Pancreas (tissue), 10 donors: ENCODE measurements around the gene LPCAT1. TPM values are rescaled to one million over a fixed set of nuclear protein-coding genes. Genes with fewer than 3 reads are reported as not detected.

Experiments used
- ATAC-seq, 4 donors: fragments of 200-7000 bp; cut with Tn5 transposase; one replicate each; pipeline versions ENCODE4 v1.8.0 to v1.9.1; 2020; ENCODE audit warnings: mild to moderate bottlenecking in 4 of 4, moderate library complexity in 4 of 4
- DNase-seq, 6 donors: peaks; one replicate each; pipeline ENCODE4 v3.0.0-alpha.2; 2020
- FAIRE-seq: peaks from 2 replicates; lab custom pipeline; 2012; peaks lifted over from hg19 to GRCh38; lab: Jason Lieb, UNC
- H3K27ac ChIP-seq, 4 donors: fragments of 200-600 bp; sonication (generic); 1 replicate in 3 of 4; 2 replicates in 1 of 4; pipeline versions ENCODE4 v1.5.0 to v1.8.0; 2020
- H3K27me3 ChIP-seq, 4 donors: fragments of 200-600 bp; one replicate each; pipeline ENCODE4 v1.8.0; 2021
- H3K36me3 ChIP-seq, 3 donors: fragments of 200-600 bp; sonication (generic) in 1 of 3; one replicate each; pipeline versions ENCODE4 v1.5.0 to v1.8.0; 2020 to 2021
- H3K4me1 ChIP-seq, 3 donors: fragments of 200-600 bp; one replicate each; pipeline ENCODE4 v1.8.0; 2021
- H3K4me3 ChIP-seq, 4 donors: fragments of 200-600 bp; sonication (generic) in 2 of 4; one replicate each; pipeline versions ENCODE4 v1.5.0 to v1.8.0; 2020 to 2021
- H3K9me3 ChIP-seq, 4 donors: fragments of 200-600 bp; one replicate each; pipeline ENCODE4 v1.8.0; 2021
- CTCF ChIP-seq, 4 donors: fragments of 200-600 bp; sonication (generic) in 3 of 4; IDR thresholded peaks; one replicate each; pipeline versions ENCODE4 v1.5.0 to v1.8.0; 2021; ENCODE audit warnings: antibody characterized with exemption in 4 of 4
- WGBS, 2 donors: extraction: QIAGEN DNeasy Blood & Tissue Kit; methylation state at CpG; one replicate each; pipeline ENCODE4 v1.1.7; 2013; 5-methylcytosine and 5-hydroxymethylcytosine counted together
- intact Hi-C, 3 donors: fragments of 100-400 bp; cut with DNase I; formaldehyde crosslinking; loops; one replicate each; pipeline versions ENCODE4 v1.11.1 to v1.14.2; 2022
- polyA plus RNA-seq, 2 donors: library from polyadenylated mRNA; stranded (reverse); fragments of 200-250 nt; gene quantifications; one replicate each; pipeline ENCODE4 v1.2.3, GENCODE V29; 2013
- total RNA-seq, 6 donors: library from RNA; stranded (reverse); fragmentation: NEBNext Ultra II Directional in 4 of 6; extraction: Animal tissue kit (Norgen Biotek cat#: 25700) in 4 of 6; gene quantifications; one replicate each; pipeline versions ENCODE4 v1.2.1 to v1.2.4, GENCODE V29; 2021 to 2023
- donor health status: healthy with polysubstance abuse.
- donor health status: DM: no; HTN: no; CAD: no; lungs with moderate emphysema.
- donor health status: DM: no; HTN: no; CAD: no.
- donor health status: control.
- donor health status: control.
- donor health status: Bipolar disorder and iron deficiency.
- donor health status: DM: yes; HTN: yes; CAD: no.
- donor health status: DM: no; HTN: no; CAD: no.
- donor health status: DM: no; HTN: no; CAD: no.
- donor health status: DM: yes; HTN: yes; CAD: no.

Gene LPCAT1
- total and polyA plus RNA-seq, 8 donors, result 6.5 to 26.1 (median 13.8) TPM

GRCh38 chr5:1453613-1454012 lies 70.1 kb downstream of the LPCAT1 start:
- no peak for ATAC-seq
- Histone ChIP-seq H3K27me3 (peaks cover 0 to 4% (median 0%) of the 10 kb centered on the region in 4 donors), H3K4me3 (no peak overlapping the region), H3K4me1 (no peaks in the 10 kb centered on the region), H3K36me3 (no peaks in the 10 kb centered on the region), H3K27ac (no peak overlapping the region), H3K9me3 (no peaks in the 10 kb centered on the region)
- no peak for DNase-seq
- FAIRE-seq, result no peak
- WGBS, 2 donors, result 53 to 54% methylated on average over 2 of the region's 2 CpGs
- no peak for TF ChIP-seq CTCF (IDR thresholded peaks at IDR 0.05)
- intact Hi-C loops, result no loop called here

GRCh38 chr5:1449081-1449630 lies 74.6 kb downstream of the LPCAT1 start:
- no peak overlapping the region for H3K4me3 ChIP-seq
- ATAC-seq (no peak), FAIRE-seq (no peak), DNase-seq (no peak)
- H3K36me3 ChIP-seq, result no peaks in the 10 kb centered on the region
- peaks cover 0 to 19% (median 2%) of the 10 kb centered on the region in 4 donors for H3K27me3 ChIP-seq
- H3K9me3 ChIP-seq, result no peaks in the 10 kb centered on the region
- intact Hi-C loops, result no loop called here
- H3K27ac ChIP-seq, result no peak overlapping the region
- no peak for TF ChIP-seq CTCF (IDR thresholded peaks at IDR 0.05)
- H3K4me1 ChIP-seq, result peaks cover 0 to 5% (median 0%) of the 10 kb centered on the region in 3 donors
- WGBS, 2 donors, result 59 to 76% methylated on average over 12 of the region's 12 CpGs

GRCh38 chr5:1448511-1449011 lies 75.2 kb downstream of the LPCAT1 start:
- DNase-seq, result peak in 1 of 6 donors; percentile 34
- no peaks in the 10 kb centered on the region for H3K9me3 ChIP-seq
- no peak overlapping the region for H3K4me3 ChIP-seq
- H3K27me3 ChIP-seq, result peaks cover 0 to 23% (median 2%) of the 10 kb centered on the region in 4 donors
- no peak for ATAC-seq
- no peak overlapping the region for H3K27ac ChIP-seq
- no peak for TF ChIP-seq CTCF (IDR thresholded peaks at IDR 0.05)
- intact Hi-C loops, result no loop called here
- no peak for FAIRE-seq
- WGBS, 2 donors, result 62% methylated on average over 5 of the region's 5 CpGs
- H3K36me3 ChIP-seq, result no peaks in the 10 kb centered on the region
- H3K4me1 ChIP-seq, result peaks cover 0 to 5% (median 0%) of the 10 kb centered on the region in 3 donors

- no peak for TF ChIP-seq CTCF (IDR thresholded peaks at IDR 0.05)
- intact Hi-C loops, result no loop called here
- peaks cover 0 to 5% (median 0%) of the 10 kb centered on the region in 3 donors for H3K4me1 ChIP-seq
- WGBS, 2 donors, result 41 to 50% methylated on average over 16 of the region's 16 CpGs
- DNase-seq, result peak in 2 of 6 donors; percentile 43 to 45
- FAIRE-seq, result no peak
- peaks cover 0 to 31% (median 2%) of the 10 kb centered on the region in 4 donors for H3K27me3 ChIP-seq
- no peak overlapping the region for H3K27ac ChIP-seq
- no peak for ATAC-seq
- no peaks in the 10 kb centered on the region for H3K9me3 ChIP-seq
- H3K4me3 ChIP-seq, result no peak overlapping the region
- H3K36me3 ChIP-seq, result no peaks in the 10 kb centered on the region
These were observed 75.9 kb downstream of the LPCAT1 start for GRCh38 chr5:1447671-1448361.
